SK-N-SH (cell line): ENCODE data around the gene XPOT. TPM values are rescaled to one million over a fixed set of nuclear protein-coding genes. Genes with fewer than 3 reads are reported as not detected.

Experiments
- CTCF ChIA-PET: fragments of 300-600, 350-600 bp; formaldehyde crosslinking; extraction: SDS; loops from one replicate; lab custom pipeline; 2021; lab: Yijun Ruan, JAX
- POLR2A ChIA-PET: fragments of 350-600 bp; sonication (Branson Sonifier 250); formaldehyde crosslinking; extraction: SDS; loops from one replicate; lab custom pipeline; 2020; ENCODE audit warnings: antibody characterized with exemption, inconsistent platforms; lab: Yijun Ruan, JAX
- DNase-seq: peaks from one replicate; pipeline ENCODE4 v3.0.0; 2012
- H2AFZ ChIP-seq: fragments of 200-600 bp; sonication (generic); 2 replicates; pipeline ENCODE4 v1.8.1; 2016; ENCODE audit warnings: antibody characterized with exemption, mild to moderate bottlenecking, low read depth
- H3F3A ChIP-seq: fragments of 200-600 bp; sonication (generic); replicated peaks from 2 replicates; pipeline ENCODE3; 2016; ENCODE audit warnings: antibody characterized with exemption, mild to moderate bottlenecking; ENCODE audit not compliant: insufficient read depth
- H3K27ac ChIP-seq, 2 experiments: fragments of 200-500 bp in 1 of 2; fragments of 200-600 bp in 1 of 2; sonication (Bioruptor generic) in 1 of 2; sonication (generic), shearing (Covaris generic) in 1 of 2; 2 replicates each; pipeline versions ENCODE4 v1.5.1 to v1.6.1; 2014 to 2016; ENCODE audit warnings: low read depth in 2 of 2, inconsistent platforms in 1 of 2, low read length in 1 of 2, mild to moderate bottlenecking in 1 of 2, mixed read lengths in 1 of 2
- H3K27me3 ChIP-seq: fragments of 200-600 bp; sonication (generic), shearing (Covaris generic); 2 replicates; pipeline ENCODE4 v1.6.1; 2016; ENCODE audit warnings: mixed run types; ENCODE audit not compliant: insufficient read depth
- H3K36me3 ChIP-seq, 2 experiments: fragments of 200-500 bp in 1 of 2; fragments of 200-600 bp in 1 of 2; sonication (Bioruptor generic) in 1 of 2; sonication (generic) in 1 of 2; replicated peaks in 1 of 2; 2 replicates each; pipeline versions ENCODE3 to v1.5.1; 2014 to 2016; ENCODE audit warnings: low read length in 1 of 2, mild to moderate bottlenecking in 1 of 2; ENCODE audit not compliant: insufficient read depth in 2 of 2, control insufficient read depth in 1 of 2
- H3K4me1 ChIP-seq, 2 experiments: fragments of 200-500 bp in 1 of 2; fragments of 200-600 bp in 1 of 2; sonication (Bioruptor generic) in 1 of 2; sonication (generic), shearing (Covaris generic) in 1 of 2; 2 replicates each; pipeline versions ENCODE4 v1.5.1 to v1.6.1; 2014 to 2016; ENCODE audit warnings: low read depth in 1 of 2, low read length in 1 of 2, mixed run types in 1 of 2; ENCODE audit not compliant: insufficient read depth in 2 of 2, control insufficient read depth in 1 of 2
- H3K4me2 ChIP-seq: fragments of 200-600 bp; sonication (generic), shearing (Covaris generic); 2 replicates; pipeline ENCODE4 v1.6.1; 2017; ENCODE audit warnings: mixed run types
- H3K4me3 ChIP-seq, 2 experiments: fragments of 200-500 bp in 1 of 2; fragments of 200-600 bp in 1 of 2; sonication (Bioruptor generic) in 1 of 2; sonication (generic), shearing (Covaris generic) in 1 of 2; 2 replicates each; pipeline versions ENCODE4 v1.5.1 to v1.8.1; 2014 to 2016; ENCODE audit warnings: low read depth in 2 of 2, inconsistent platforms in 1 of 2, low read length in 1 of 2, mild to moderate bottlenecking in 1 of 2, mixed read lengths in 1 of 2, moderate library complexity in 1 of 2
- H3K79me2 ChIP-seq: fragments of 200-600 bp; sonication (generic); 2 replicates; pipeline ENCODE4 v1.8.1; 2017; ENCODE audit warnings: mild to moderate bottlenecking; ENCODE audit not compliant: insufficient read depth
- H3K9ac ChIP-seq: fragments of 200-600 bp; sonication (generic); 2 replicates; pipeline ENCODE4 v1.6.1; 2017; ENCODE audit warnings: mixed run types
- H3K9me2 ChIP-seq: fragments of 200-600 bp; sonication (generic); 2 replicates; pipeline ENCODE4 v1.6.1; 2017; ENCODE audit warnings: mixed run types
- H3K9me3 ChIP-seq: fragments of 200-600 bp; sonication (generic); 2 replicates; pipeline ENCODE4 v1.6.1; 2017; ENCODE audit warnings: mixed run types, mild to moderate bottlenecking, moderate library complexity
- H4K20me1 ChIP-seq: fragments of 200-600 bp; sonication (generic); 2 replicates; pipeline ENCODE4 v1.6.1; 2017; ENCODE audit warnings: mild to moderate bottlenecking, mixed run types; ENCODE audit not compliant: insufficient read depth
- EP300 ChIP-seq, 2 experiments: IDR thresholded peaks; 2 replicates each; pipeline versions ENCODE4 v1.4.0 to v1.6.1; 2012; ENCODE audit warnings: borderline replicate concordance in 1 of 2, low read depth in 1 of 2, low read length in 1 of 2
- EZH2phosphoT487 ChIP-seq: fragments of 200-600 bp; sonication (generic); IDR thresholded peaks from 2 replicates; pipeline ENCODE4 v1.6.1; 2017; ENCODE audit warnings: low read depth, mixed run types, mild to moderate bottlenecking, antibody characterized with exemption, moderate library complexity, borderline replicate concordance
- FOSL2 ChIP-seq: IDR thresholded peaks from 2 replicates; pipeline ENCODE4 v1.4.0; 2012; ENCODE audit warnings: low read depth, mild to moderate bottlenecking, moderate library complexity, borderline replicate concordance
- FOXJ3 ChIP-seq: sonication (generic); formaldehyde crosslinking; IDR thresholded peaks from 2 replicates; pipeline ENCODE4 v1.5.1; 2020; ENCODE audit warnings: mild to moderate bottlenecking, missing genetic modification reagents
- FOXM1 ChIP-seq: IDR thresholded peaks from 2 replicates; pipeline ENCODE4 v1.4.0; 2012; ENCODE audit warnings: low read depth, mild to moderate bottlenecking
- GABPA ChIP-seq: IDR thresholded peaks from 2 replicates; pipeline ENCODE4 v1.4.0; 2012; ENCODE audit warnings: low read depth, mild to moderate bottlenecking
- GATA2 ChIP-seq: sonication (generic); formaldehyde crosslinking; IDR thresholded peaks from 2 replicates; pipeline ENCODE4 v1.5.0; 2020; ENCODE audit warnings: mild to moderate bottlenecking, missing genetic modification reagents
- JUND ChIP-seq: IDR thresholded peaks from 2 replicates; pipeline ENCODE4 v1.4.0; 2012
- MEF2A ChIP-seq: IDR thresholded peaks from 2 replicates; pipeline ENCODE4 v1.4.0; 2012; ENCODE audit warnings: low read depth, borderline replicate concordance
- MXI1 ChIP-seq: IDR thresholded peaks from 2 replicates; pipeline ENCODE4 v1.6.1; 2012; ENCODE audit warnings: mild to moderate bottlenecking, low read depth, low read length, improper control_type of control experiment
- RAD21 ChIP-seq: IDR thresholded peaks from 2 replicates; pipeline ENCODE4 v1.6.1; 2012; ENCODE audit warnings: mild to moderate bottlenecking, low read length
- RFX5 ChIP-seq: IDR thresholded peaks from 2 replicates; pipeline ENCODE4 v1.6.1; 2012; ENCODE audit warnings: mild to moderate bottlenecking, improper control_type of control experiment, low read length
- RXRA ChIP-seq: IDR thresholded peaks from 2 replicates; pipeline ENCODE4 v1.4.0; 2012; ENCODE audit warnings: low read depth, mild to moderate bottlenecking, borderline replicate concordance
- SIN3A ChIP-seq: IDR thresholded peaks from 2 replicates; pipeline ENCODE4 v1.6.1; 2012; ENCODE audit warnings: low read depth, mild to moderate bottlenecking, low read length, moderate library complexity, borderline replicate concordance
- SMC3 ChIP-seq: IDR thresholded peaks from 2 replicates; pipeline ENCODE4 v1.6.1; 2012; ENCODE audit warnings: low read depth, low read length, improper control_type of control experiment
- TAF1 ChIP-seq: IDR thresholded peaks from 2 replicates; pipeline ENCODE4 v1.6.1; 2012; ENCODE audit warnings: low read depth, mild to moderate bottlenecking, low read length, moderate library complexity, borderline replicate concordance
- TCF12 ChIP-seq: IDR thresholded peaks from 2 replicates; pipeline ENCODE4 v1.4.0; 2012
- TEAD4 ChIP-seq: IDR thresholded peaks from 2 replicates; pipeline ENCODE4 v1.4.0; 2012; ENCODE audit warnings: mild to moderate bottlenecking, borderline replicate concordance; ENCODE audit not compliant: insufficient read depth
- YY1 ChIP-seq: IDR thresholded peaks from 2 replicates; pipeline ENCODE4 v1.4.0; 2012; ENCODE audit warnings: low read depth, mild to moderate bottlenecking
- ZBTB33 ChIP-seq: IDR thresholded peaks from 2 replicates; pipeline ENCODE4 v1.4.0; 2012; ENCODE audit warnings: low read depth, borderline replicate concordance
- WGBS: methylation state at CpG from one replicate; pipeline ENCODE4 v1.1.6; 2017; ENCODE audit warnings: low lambda C conversion rate; 5-methylcytosine and 5-hydroxymethylcytosine counted together
- polyA plus RNA-seq, 3 experiments: library from polyadenylated mRNA; depleted of rRNA; stranded (reverse); fragments of >200 nt; gene quantifications; 2 replicates each; pipeline ENCODE4 v1.2.3, GENCODE V29; 2012
- TF ChIP-seq, protein P1 (sequence below): fragments of 150-350 bp; IDR thresholded peaks from 2 replicates; pipeline ENCODE4 v1.6.1; 2016; ENCODE audit warnings: mild to moderate bottlenecking, low read depth, low read length
- TF ChIP-seq, protein P2 (sequence below): IDR thresholded peaks from 2 replicates; pipeline ENCODE4 v1.6.1; 2012; ENCODE audit warnings: mild to moderate bottlenecking, low read depth, low read length, moderate library complexity
- TF ChIP-seq, protein P3 (sequence below): fragments of 200-600 bp; sonication (generic); IDR thresholded peaks from 2 replicates; pipeline ENCODE4 v1.6.1; 2017; ENCODE audit warnings: antibody characterized with exemption, mild to moderate bottlenecking, moderate library complexity

XPOT gene
- polyA plus RNA-seq, 1 of the 3 experiments (the other 2 are of a cell fraction) = 25.6 TPM

DNA sequence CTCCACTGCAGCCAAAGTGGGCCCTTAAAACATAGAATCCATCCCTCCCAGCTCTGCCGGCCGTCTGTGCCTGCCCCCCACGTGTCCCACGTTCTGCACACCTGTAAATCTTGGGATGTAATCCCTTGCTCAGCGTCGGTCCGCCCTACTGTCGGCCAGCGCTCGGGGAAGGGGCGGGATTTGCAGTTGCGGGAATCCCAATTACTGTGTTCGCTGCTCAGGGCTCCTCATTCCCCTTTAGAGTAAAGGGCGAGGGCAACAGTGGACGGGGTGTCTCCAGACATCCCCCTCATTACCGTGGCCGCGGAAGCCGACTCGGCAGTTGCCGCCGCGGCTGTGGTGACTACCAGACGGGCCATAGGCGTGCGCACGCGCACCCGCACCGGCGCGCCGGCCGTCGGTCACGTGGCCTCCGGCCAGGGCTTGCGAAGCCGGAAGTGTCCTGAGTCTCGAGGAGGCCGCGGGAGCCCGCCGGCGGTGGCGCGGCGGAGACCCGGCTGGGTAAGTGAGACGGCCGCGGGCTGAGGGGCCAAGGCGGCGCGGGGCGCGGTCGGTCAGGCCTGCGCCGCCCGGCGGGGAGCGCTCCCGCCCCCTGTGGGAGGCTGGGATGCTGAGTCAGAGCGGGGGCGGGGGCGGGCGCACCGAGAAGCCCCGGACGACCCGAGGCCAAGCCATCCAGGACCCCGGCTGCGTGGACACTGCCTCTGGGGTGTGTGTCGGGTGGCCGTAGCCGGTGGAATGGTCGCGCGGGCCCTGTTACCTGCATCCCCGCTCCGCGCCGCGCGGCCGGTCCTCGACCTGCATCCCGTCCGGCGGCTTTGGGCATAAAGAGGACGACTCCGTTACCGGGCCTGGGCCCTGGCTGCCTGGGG is 47.7 kb downstream of the XPOT start, which contains the start of gene TBK1:
Gene TBK1 (plus strand): TSS at position 434 of the 872 bp plus-strand sequence. CDS start 3,751 bp downstream, outside the sequence.
- Histone ChIP-seq H3K4me3 (peak within 1 kb of the TSS; percentile 91 to 97), H3K4me2 (peak within 1 kb of the TSS; percentile 90), H3K4me1 (peaks cover 11% of the 10 kb centered on the region in 2 experiments; a peak in 3 of 4 replicates), H3K27me3 (no peaks in the 10 kb centered on the region), H2AFZ (peak within 1 kb of the TSS; percentile 53), H3K36me3 (peaks cover 28 to 35% of the 10 kb centered on the region in 2 experiments), H3K9ac (peak within 1 kb of the TSS; percentile 97), H3K9me2 (no peaks in the 10 kb centered on the region), H3K9me3 (no peaks in the 10 kb centered on the region), H3K79me2 (peaks cover 58% of the 10 kb centered on the region), H4K20me1 (peaks cover 9% of the 10 kb centered on the region; the same call in 1 of the 2 replicates), H3K27ac (peak within 1 kb of the TSS; percentile 95 to 98), H3F3A (peaks cover 41% of the 10 kb centered on the region)
- ChIA-PET CTCF (interaction anchor here (0.7 to 1.5 kb wide), 3 partner anchors 17 to 291 kb away, joined by 3 read pairs; no protein-coding TSS in a partner anchor), POLR2A (no interaction called here)
- DNase-seq = peak; percentile 96
- WGBS = under 1% methylated on average over 38 of the region's 94 CpGs
- TF ChIP-seq MXI1 (peak; percentile 88), YY1 (no peak), RXRA (no peak), MEF2A (no peak), FOXJ3 (CRISPR knock-in tag) (no peak), FOXM1 (no peak), TCF12 (peak; percentile 12; the same call in 1 of the 2 replicates), ZBTB33 (no peak), FOSL2 (no peak), RAD21 (no peak), SIN3A (peak; percentile 50), TAF1 (peak; percentile 71), TEAD4 (no peak), GABPA (0 out of 2 replicates have a peak, but pooled peaks have one; percentile 41), SMC3 (no peak), RFX5 (no peak), EZH2phosphoT487 (no peak), JUND (no peak; the same call in 1 of the 2 replicates), GATA2 (CRISPR knock-in tag) (no peak), EP300 (IDR thresholded peaks at IDR 0.05; ENCODE audit: borderline replicate concordance in 1 of 2, low read depth in 1 of 2, low read length in 1 of 2) (no peak)
- TF ChIP-seq, protein P1, sequence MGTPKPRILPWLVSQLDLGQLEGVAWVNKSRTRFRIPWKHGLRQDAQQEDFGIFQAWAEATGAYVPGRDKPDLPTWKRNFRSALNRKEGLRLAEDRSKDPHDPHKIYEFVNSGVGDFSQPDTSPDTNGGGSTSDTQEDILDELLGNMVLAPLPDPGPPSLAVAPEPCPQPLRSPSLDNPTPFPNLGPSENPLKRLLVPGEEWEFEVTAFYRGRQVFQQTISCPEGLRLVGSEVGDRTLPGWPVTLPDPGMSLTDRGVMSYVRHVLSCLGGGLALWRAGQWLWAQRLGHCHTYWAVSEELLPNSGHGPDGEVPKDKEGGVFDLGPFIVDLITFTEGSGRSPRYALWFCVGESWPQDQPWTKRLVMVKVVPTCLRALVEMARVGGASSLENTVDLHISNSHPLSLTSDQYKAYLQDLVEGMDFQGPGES = no peak
- TF ChIP-seq, protein P2, sequence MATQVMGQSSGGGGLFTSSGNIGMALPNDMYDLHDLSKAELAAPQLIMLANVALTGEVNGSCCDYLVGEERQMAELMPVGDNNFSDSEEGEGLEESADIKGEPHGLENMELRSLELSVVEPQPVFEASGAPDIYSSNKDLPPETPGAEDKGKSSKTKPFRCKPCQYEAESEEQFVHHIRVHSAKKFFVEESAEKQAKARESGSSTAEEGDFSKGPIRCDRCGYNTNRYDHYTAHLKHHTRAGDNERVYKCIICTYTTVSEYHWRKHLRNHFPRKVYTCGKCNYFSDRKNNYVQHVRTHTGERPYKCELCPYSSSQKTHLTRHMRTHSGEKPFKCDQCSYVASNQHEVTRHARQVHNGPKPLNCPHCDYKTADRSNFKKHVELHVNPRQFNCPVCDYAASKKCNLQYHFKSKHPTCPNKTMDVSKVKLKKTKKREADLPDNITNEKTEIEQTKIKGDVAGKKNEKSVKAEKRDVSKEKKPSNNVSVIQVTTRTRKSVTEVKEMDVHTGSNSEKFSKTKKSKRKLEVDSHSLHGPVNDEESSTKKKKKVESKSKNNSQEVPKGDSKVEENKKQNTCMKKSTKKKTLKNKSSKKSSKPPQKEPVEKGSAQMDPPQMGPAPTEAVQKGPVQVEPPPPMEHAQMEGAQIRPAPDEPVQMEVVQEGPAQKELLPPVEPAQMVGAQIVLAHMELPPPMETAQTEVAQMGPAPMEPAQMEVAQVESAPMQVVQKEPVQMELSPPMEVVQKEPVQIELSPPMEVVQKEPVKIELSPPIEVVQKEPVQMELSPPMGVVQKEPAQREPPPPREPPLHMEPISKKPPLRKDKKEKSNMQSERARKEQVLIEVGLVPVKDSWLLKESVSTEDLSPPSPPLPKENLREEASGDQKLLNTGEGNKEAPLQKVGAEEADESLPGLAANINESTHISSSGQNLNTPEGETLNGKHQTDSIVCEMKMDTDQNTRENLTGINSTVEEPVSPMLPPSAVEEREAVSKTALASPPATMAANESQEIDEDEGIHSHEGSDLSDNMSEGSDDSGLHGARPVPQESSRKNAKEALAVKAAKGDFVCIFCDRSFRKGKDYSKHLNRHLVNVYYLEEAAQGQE = no peak
- TF ChIP-seq, protein P3, sequence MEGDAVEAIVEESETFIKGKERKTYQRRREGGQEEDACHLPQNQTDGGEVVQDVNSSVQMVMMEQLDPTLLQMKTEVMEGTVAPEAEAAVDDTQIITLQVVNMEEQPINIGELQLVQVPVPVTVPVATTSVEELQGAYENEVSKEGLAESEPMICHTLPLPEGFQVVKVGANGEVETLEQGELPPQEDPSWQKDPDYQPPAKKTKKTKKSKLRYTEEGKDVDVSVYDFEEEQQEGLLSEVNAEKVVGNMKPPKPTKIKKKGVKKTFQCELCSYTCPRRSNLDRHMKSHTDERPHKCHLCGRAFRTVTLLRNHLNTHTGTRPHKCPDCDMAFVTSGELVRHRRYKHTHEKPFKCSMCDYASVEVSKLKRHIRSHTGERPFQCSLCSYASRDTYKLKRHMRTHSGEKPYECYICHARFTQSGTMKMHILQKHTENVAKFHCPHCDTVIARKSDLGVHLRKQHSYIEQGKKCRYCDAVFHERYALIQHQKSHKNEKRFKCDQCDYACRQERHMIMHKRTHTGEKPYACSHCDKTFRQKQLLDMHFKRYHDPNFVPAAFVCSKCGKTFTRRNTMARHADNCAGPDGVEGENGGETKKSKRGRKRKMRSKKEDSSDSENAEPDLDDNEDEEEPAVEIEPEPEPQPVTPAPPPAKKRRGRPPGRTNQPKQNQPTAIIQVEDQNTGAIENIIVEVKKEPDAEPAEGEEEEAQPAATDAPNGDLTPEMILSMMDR = peak; percentile 12; the same call in 1 of the 2 replicates
